ENCODE measurements around the gene C1GALT1.

The C1GALT1 gene

GRCh38 chr7:7294911-7295310, 112.6 kb downstream of the C1GALT1 start:
- no peak for TF ChIP-seq CTCF (IDR thresholded peaks at IDR 0.05; ENCODE audit: low read depth, low read length, missing control alignments)
- no peak overlapping the region for H3K4me3 ChIP-seq (ENCODE audit: low read depth, low read length)
- DNase-seq (ENCODE audit: low read depth) = no peak
